MM.1S (cell line): ENCODE measurements around the gene TMEM45A.

ENCODE experiments used
- DNase-seq: peaks from one replicate; pipeline ENCODE4 v3.0.0-alpha.2; 2015
- H2AFZ ChIP-seq: fragments of 300-600 bp; sonication (generic); 2 replicates; pipeline ENCODE4 v1.6.0; 2016; ENCODE audit warnings: antibody characterized with exemption, low read length
- H3F3A ChIP-seq: fragments of 300-600 bp; sonication (generic); 2 replicates; pipeline ENCODE4 v1.6.1; 2016; ENCODE audit warnings: mild to moderate bottlenecking, antibody characterized with exemption, low read length, moderate library complexity, mixed read lengths; ENCODE audit not compliant: insufficient read depth
- H3K27ac ChIP-seq: fragments of 300-600 bp; sonication (generic); 2 replicates; pipeline ENCODE4 v1.5.1; 2016; ENCODE audit warnings: mild to moderate bottlenecking, low read length
- H3K27me3 ChIP-seq: fragments of 300-600 bp; sonication (generic); replicated peaks from 2 replicates; pipeline ENCODE4 v1.6.0; 2016; ENCODE audit warnings: low read length; ENCODE audit not compliant: insufficient read depth
- H3K36me3 ChIP-seq: fragments of 300-600 bp; sonication (generic); replicated peaks from 2 replicates; pipeline ENCODE4 v1.6.1; 2016; ENCODE audit warnings: mild to moderate bottlenecking, low read length, mixed read lengths; ENCODE audit not compliant: insufficient read depth
- H3K4me1 ChIP-seq: fragments of 300-600 bp; sonication (generic); 2 replicates; pipeline ENCODE4 v1.6.1; 2016; ENCODE audit warnings: low read length, mixed read lengths
- H3K4me2 ChIP-seq: fragments of 300-600 bp; sonication (generic); 2 replicates; pipeline ENCODE4 v1.6.0; 2016; ENCODE audit warnings: low read depth, low read length
- H3K4me3 ChIP-seq: fragments of 300-600 bp; sonication (generic); 2 replicates; pipeline ENCODE4 v1.5.1; 2016; ENCODE audit warnings: low read length, mixed read lengths
- H3K79me2 ChIP-seq: fragments of 300-600 bp; sonication (generic); 2 replicates; pipeline ENCODE4 v1.6.1; 2016; ENCODE audit warnings: mixed run types, low read length, mixed read lengths
- H3K9ac ChIP-seq: fragments of 300-600 bp; sonication (generic); 2 replicates; pipeline ENCODE4 v1.6.1; 2016; ENCODE audit warnings: low read length, mixed read lengths
- H3K9me2 ChIP-seq: fragments of 300-600 bp; sonication (generic); replicated peaks from 2 replicates; pipeline ENCODE4 v1.6.1; 2016; ENCODE audit warnings: mild to moderate bottlenecking, low read length, mixed read lengths; ENCODE audit not compliant: insufficient read depth
- H3K9me3 ChIP-seq: fragments of 300-600 bp; sonication (generic); replicated peaks from 2 replicates; pipeline ENCODE4 v1.6.1; 2016; ENCODE audit warnings: mild to moderate bottlenecking, low read length, mixed read lengths; ENCODE audit not compliant: insufficient read depth
- H4K20me1 ChIP-seq: fragments of 300-600 bp; sonication (generic); 2 replicates; pipeline ENCODE4 v1.6.1; 2016; ENCODE audit warnings: mild to moderate bottlenecking, low read length, moderate library complexity, mixed read lengths; ENCODE audit not compliant: insufficient read depth
- CTCF ChIP-seq: fragments of 300-600 bp; sonication (generic); IDR thresholded peaks from 2 replicates; pipeline ENCODE4 v1.5.1; 2016; ENCODE audit warnings: antibody characterized with exemption, low read length, mixed read lengths
- EZH2 ChIP-seq: fragments of 300-600 bp; sonication (generic); optimal IDR thresholded peaks from 2 replicates; pipeline ENCODE3; 2017; ENCODE audit warnings: low read depth, mild to moderate bottlenecking, antibody characterized with exemption, low read length, mixed read lengths
- EZH2phosphoT487 ChIP-seq: fragments of 300-600 bp; sonication (generic); IDR thresholded peaks from 2 replicates; pipeline ENCODE4 v1.6.1; 2018; ENCODE audit warnings: antibody characterized with exemption, low read length

The TMEM45A gene

DNA sequence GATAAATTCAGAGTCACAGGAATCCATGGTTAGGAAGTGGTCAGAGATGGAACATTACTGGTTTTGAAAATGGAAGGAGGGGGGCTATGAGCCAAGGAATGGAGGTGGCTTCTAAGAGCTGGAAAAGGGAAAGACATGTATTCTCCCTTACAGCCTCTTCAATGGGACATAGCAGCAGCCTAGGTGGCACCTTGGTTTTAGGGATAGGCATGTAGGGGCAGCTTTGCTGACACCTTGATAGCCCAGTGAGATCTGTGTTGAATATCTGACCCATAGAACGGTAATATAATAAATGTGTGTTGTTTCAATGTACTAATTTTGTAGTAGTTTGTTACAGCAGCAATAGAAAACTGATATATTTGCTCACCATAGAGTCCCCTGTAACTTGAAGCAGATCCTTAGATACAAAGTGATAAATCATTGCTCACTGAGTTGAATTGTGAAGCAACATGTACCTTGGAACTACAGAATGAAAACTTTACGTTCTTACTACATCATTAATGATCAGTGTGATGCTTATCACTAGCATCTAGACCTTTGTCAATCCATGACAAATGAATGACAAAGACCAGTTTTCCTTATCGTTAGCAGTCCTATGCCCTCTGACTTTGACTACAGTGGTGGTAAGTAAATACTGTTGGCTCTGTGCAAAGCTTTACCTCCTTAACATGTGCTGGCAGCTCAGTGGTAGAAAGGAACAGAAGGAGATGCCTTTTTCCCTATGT lies 53.8 kb downstream of the TMEM45A start:
- Histone ChIP-seq H3K4me1 (no peaks in the 10 kb centered on the region), H3K27me3 (no peaks in the 10 kb centered on the region), H3K36me3 (no peaks in the 10 kb centered on the region), H3K27ac (no peak overlapping the region), H4K20me1 (no peaks in the 10 kb centered on the region), H3K9me3 (no peaks in the 10 kb centered on the region), H3K9ac (no peak overlapping the region), H3K4me3 (no peak overlapping the region), H3K4me2 (no peak overlapping the region), H3K9me2 (no peaks in the 10 kb centered on the region), H3K79me2 (no peaks in the 10 kb centered on the region), H2AFZ (no peak overlapping the region), H3F3A (no peaks in the 10 kb centered on the region)
- no peak for DNase-seq
- TF ChIP-seq CTCF: no peak
- TF ChIP-seq EZH2phosphoT487: no peak
- no peak for TF ChIP-seq EZH2

DNA sequence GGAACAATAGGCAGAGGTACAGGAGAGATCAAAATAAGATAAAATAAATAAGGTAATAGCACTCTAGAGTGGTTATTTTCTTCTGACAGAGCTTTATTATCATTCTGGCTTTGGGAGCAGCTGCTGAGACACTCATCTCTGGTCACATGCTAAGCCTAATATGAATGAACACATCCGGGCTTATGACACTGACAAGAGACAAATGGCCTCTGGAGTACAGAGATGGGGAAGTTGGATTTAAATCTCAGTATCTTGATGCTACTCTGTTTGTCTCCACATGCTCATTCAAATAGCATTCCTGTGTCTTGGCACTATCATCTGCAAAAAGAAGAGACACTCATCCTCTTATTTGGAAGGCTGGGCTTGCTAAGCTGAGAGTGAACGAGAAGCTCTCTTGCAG lies 55.6 kb downstream of the TMEM45A start:
- no peaks in the 10 kb centered on the region for H3K9me2 ChIP-seq
- TF ChIP-seq CTCF (no peak), EZH2phosphoT487 (no peak), EZH2 (no peak)
- H3K4me3 ChIP-seq: no peak overlapping the region
- no peaks in the 10 kb centered on the region for H4K20me1 ChIP-seq
- no peak overlapping the region for H3K4me2 ChIP-seq
- no peaks in the 10 kb centered on the region for H3K79me2 ChIP-seq
- H3K27ac ChIP-seq: no peak overlapping the region
- no peaks in the 10 kb centered on the region for H3K9me3 ChIP-seq
- no peak overlapping the region for H3K9ac ChIP-seq
- no peaks in the 10 kb centered on the region for H3K4me1 ChIP-seq
- H2AFZ ChIP-seq: no peak overlapping the region
- H3K27me3 ChIP-seq: no peaks in the 10 kb centered on the region
- DNase-seq: no peak
- H3F3A ChIP-seq: no peaks in the 10 kb centered on the region
- H3K36me3 ChIP-seq: no peaks in the 10 kb centered on the region

- Histone ChIP-seq H3K9me3 (no peaks in the 10 kb centered on the region), H3F3A (no peaks in the 10 kb centered on the region), H3K9ac (no peak overlapping the region), H3K36me3 (no peaks in the 10 kb centered on the region), H3K27ac (no peak overlapping the region), H3K4me1 (no peaks in the 10 kb centered on the region), H3K27me3 (no peaks in the 10 kb centered on the region), H3K4me2 (no peak overlapping the region), H3K79me2 (no peaks in the 10 kb centered on the region), H2AFZ (no peak overlapping the region), H3K4me3 (no peak overlapping the region), H3K9me2 (no peaks in the 10 kb centered on the region), H4K20me1 (no peaks in the 10 kb centered on the region)
- no peak for DNase-seq
- TF ChIP-seq CTCF (no peak), EZH2phosphoT487 (no peak), EZH2 (no peak)
Measured at GRCh38 chr3:100553618-100554372, 61.4 kb downstream of the TMEM45A start.
